Rectal smooth muscle tissue (tissue), 1 donor: ENCODE measurements around the gene TBC1D3B.
"Not testable (repeated sequence)": the region's sequence is repeated elsewhere in the genome, so short reads cannot be mapped to it uniquely, and the experiment has no call there.

Experiments used
- H3K27ac ChIP-seq: one replicate; pipeline ENCODE4 v1.7.0; 2013; ENCODE audit warnings: low read depth, low read length, inconsistent platforms
- H3K27me3 ChIP-seq: one replicate; pipeline ENCODE4 v1.7.0; 2013; ENCODE audit warnings: low read length; ENCODE audit not compliant: control insufficient read depth, insufficient read depth
- H3K36me3 ChIP-seq: one replicate; pipeline ENCODE4 v1.7.0; 2013; ENCODE audit warnings: low read length; ENCODE audit not compliant: control insufficient read depth, insufficient read depth
- H3K4me1 ChIP-seq: one replicate; pipeline ENCODE4 v1.7.0; 2013; ENCODE audit warnings: low read length; ENCODE audit not compliant: control insufficient read depth, insufficient read depth
- H3K4me3 ChIP-seq: one replicate; pipeline ENCODE4 v1.7.0; 2013; ENCODE audit warnings: low read length
- H3K9ac ChIP-seq: one replicate; pipeline ENCODE4 v1.7.0; 2013; ENCODE audit warnings: low read length

TBC1D3B gene

DNA sequence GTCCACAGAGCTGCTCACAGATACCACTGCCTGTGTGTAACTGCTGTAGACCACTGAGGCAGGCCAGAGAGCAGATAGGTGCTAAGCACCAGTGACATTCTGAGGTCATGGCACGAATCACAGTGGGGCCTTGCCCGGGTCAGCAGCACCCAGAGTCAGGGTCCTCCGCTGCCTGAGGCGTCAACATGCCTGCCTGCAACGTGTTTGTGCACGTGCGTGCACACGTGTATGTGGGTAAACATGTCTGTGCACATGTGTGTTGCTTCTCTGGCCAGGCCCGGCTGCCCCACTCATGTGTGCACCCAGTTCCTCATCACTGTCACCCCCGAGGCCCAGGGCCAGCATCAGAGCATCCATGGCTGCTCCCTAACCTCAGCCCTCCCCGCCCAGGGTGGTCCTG is at the start of gene TBC1D3B:
TSS of gene TBC1D3B (minus strand) at position 101 of the 400 bp plus-strand sequence. CDS start 1,586 bp downstream, outside the sequence.
- H3K9ac ChIP-seq, H3K36me3 ChIP-seq, H3K4me3 ChIP-seq, H3K27ac ChIP-seq, H3K27me3 ChIP-seq, H3K4me1 ChIP-seq: not testable (repeated sequence)

- not testable (repeated sequence) for H3K27me3 ChIP-seq, H3K4me1 ChIP-seq, H3K27ac ChIP-seq, H3K36me3 ChIP-seq, H3K4me3 ChIP-seq, H3K9ac ChIP-seq
Measured at GRCh38 chr17:36222967-36223366, 46.5 kb upstream of the TBC1D3B start.

DNA sequence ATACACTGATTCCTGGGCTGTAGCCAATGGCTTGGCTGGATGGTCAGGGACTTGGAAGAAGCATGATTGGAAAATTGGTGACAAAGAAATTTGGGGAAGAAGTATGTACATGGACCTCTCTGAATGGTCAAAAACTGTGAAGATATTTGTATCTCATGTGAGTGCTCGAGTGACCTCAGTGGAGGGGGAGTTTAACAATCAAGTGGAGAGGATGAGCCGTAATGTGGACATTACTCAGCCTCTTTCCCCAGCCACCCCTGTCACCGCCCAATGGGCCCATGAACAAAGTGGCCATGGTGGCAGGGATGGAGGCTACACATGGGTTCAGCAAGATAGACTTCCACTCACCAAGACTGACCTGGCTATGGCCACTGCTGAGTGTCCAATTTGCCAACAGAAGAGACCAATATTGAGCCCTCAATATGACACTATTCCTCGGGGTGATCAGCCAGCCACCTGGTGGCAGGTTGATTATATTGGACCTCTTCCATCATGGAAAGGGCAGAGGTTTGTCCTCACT is 45.2 kb upstream of the TBC1D3B start:
- H3K4me1 ChIP-seq, H3K9ac ChIP-seq, H3K4me3 ChIP-seq, H3K27me3 ChIP-seq, H3K27ac ChIP-seq, H3K36me3 ChIP-seq: not testable (repeated sequence)

DNA sequence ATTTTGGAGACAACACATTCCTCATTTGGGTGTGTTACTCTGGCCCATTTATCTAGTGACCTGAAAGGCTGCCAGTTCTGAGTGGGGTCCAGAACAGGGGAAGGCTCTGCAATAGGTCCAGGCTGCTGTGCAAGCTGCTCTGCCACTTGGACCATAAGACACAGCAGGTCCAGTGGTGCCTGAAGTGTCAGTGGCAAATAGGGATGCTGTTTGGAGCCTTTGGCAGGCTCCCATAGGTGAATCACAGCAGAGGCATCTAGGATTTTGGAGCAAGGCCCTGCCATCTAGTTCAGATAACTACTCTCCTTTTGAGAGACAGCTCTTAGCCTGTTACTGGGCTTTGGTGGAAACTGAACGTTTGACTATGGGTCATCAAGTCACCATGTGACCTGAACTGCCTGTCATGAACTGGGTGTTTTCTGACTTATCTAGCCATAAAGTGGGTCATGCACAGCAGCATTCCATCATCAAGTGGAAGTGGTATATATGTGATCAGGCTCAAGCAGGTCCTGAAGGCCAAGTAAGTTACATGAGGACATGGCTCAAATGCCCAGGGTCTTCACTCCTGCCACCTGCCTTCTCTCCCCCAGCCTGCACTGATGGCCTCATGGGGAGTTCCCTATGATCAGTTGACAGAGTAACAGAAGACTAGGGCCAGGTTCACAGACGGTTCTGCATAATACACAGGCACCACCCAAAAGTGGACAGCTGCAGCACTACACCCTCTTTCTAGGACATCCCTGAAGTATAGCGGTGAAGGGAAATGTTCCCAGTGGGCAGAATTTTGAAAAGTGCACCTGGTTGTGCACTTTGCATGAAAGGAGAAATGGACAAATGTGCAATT is 44.5 kb upstream of the TBC1D3B start:
- not testable (repeated sequence) for H3K9ac ChIP-seq, H3K4me1 ChIP-seq, H3K36me3 ChIP-seq, H3K27ac ChIP-seq, H3K4me3 ChIP-seq, H3K27me3 ChIP-seq

DNA sequence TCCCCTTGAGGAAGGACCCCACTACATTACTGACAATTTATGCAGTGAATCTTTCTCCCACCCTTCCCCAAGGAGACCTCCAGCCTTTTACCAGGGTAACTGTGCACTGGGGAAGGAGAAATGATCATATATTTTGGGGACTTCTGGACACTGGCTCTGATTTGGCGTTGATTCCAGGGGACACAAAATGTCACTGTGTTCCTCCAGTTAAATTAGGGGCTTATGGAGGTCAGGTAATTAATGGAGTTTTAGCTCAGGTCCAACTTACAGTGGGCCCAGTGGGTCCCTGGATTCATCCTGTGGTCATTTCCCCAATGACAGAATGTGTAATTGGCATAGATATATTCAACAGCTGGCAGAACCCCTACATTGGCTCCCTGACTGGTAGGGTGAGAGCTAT is 43.1 kb upstream of the TBC1D3B start:
- H3K27ac ChIP-seq, H3K36me3 ChIP-seq, H3K4me3 ChIP-seq, H3K9ac ChIP-seq, H3K4me1 ChIP-seq, H3K27me3 ChIP-seq: not testable (repeated sequence)

- H3K36me3 ChIP-seq, H3K4me3 ChIP-seq, H3K27ac ChIP-seq, H3K27me3 ChIP-seq, H3K9ac ChIP-seq, H3K4me1 ChIP-seq: not testable (repeated sequence)
Measured at GRCh38 chr17:36215406-36216308, 39.2 kb upstream of the TBC1D3B start.

GRCh38 chr17:36214918-36215317 is 38.5 kb upstream of the TBC1D3B start:
- Histone ChIP-seq H3K4me1 (no peaks in the 10 kb centered on the region), H3K27ac (no peak overlapping the region), H3K9ac (no peak overlapping the region), H3K36me3 (no peaks in the 10 kb centered on the region), H3K27me3 (no peaks in the 10 kb centered on the region), H3K4me3 (no peak overlapping the region)

DNA sequence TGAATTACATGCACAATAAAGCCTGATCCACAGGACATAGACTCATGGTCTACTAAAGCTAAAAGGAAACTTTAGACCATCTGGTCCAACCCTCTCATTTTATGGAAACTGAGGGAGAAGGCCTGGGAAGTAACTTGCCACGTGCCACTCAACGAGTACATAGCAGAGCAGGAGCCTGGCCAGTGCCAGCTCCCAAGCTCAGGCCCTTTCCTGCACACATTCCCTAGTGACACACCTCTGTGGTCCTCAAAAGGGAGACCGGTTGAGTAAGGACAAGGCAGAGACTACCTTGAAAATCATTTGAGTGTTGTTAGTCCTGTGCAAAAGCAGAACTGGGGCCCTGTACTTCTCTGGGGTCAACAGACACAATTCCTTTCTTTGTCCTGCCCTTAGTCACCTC is 37.3 kb upstream of the TBC1D3B start:
- no peak overlapping the region for H3K9ac ChIP-seq
- H3K27ac ChIP-seq, result no peak overlapping the region
- no peaks in the 10 kb centered on the region for H3K27me3 ChIP-seq
- H3K4me1 ChIP-seq, result no peaks in the 10 kb centered on the region
- H3K36me3 ChIP-seq, result no peaks in the 10 kb centered on the region
- H3K4me3 ChIP-seq, result no peak overlapping the region

DNA sequence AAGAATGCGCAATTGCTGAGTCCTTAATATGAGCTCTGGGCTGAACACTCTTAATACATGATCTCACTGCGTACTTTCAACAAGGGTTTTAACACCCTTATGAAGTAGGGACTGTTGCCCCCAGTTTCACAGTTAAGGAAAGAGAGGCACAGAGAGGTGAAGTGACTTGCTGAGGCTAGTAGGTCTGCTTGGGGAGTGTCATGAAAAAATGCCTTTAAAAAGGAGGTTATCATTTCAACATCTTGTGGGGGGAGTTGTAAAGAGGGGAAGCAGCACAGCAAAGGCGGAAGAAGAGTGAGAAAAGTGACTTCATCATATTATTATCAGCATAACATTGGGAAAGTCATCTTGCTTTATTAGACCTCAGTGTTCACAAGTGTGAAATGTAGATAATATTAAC is 36.5 kb upstream of the TBC1D3B start:
- no peak overlapping the region for H3K4me3 ChIP-seq
- H3K4me1 ChIP-seq, result no peaks in the 10 kb centered on the region
- no peaks in the 10 kb centered on the region for H3K36me3 ChIP-seq
- no peak overlapping the region for H3K9ac ChIP-seq
- H3K27ac ChIP-seq, result no peak overlapping the region
- H3K27me3 ChIP-seq, result no peaks in the 10 kb centered on the region

GRCh38 chr17:36212272-36212605 is 35.8 kb upstream of the TBC1D3B start:
- Histone ChIP-seq H3K9ac (no peak overlapping the region), H3K4me3 (no peak overlapping the region), H3K27me3 (no peaks in the 10 kb centered on the region), H3K4me1 (no peaks in the 10 kb centered on the region), H3K27ac (no peak overlapping the region), H3K36me3 (no peaks in the 10 kb centered on the region)

- H3K4me1 ChIP-seq, H3K4me3 ChIP-seq, H3K9ac ChIP-seq, H3K27me3 ChIP-seq, H3K27ac ChIP-seq, H3K36me3 ChIP-seq: not testable (repeated sequence)
Measured at GRCh38 chr17:36211484-36212271, 35.2 kb upstream of the TBC1D3B start.
